HepG2 (cell line): Measurements from ENCODE around the gene FGFR3. TPM values are rescaled to one million over a fixed set of nuclear protein-coding genes. Genes with fewer than 3 reads are reported as not detected.
A peak's percentile ranks its signal among the peaks of the same experiment; 100 is the strongest.

Source experiments
- ATF7-NPFF ChIP-seq: sonication (generic); formaldehyde crosslinking; IDR thresholded peaks from 2 replicates; pipeline ENCODE4 v1.8.1; 2023; ENCODE audit warnings: mild to moderate bottlenecking, low read depth, missing genetic modification reagents, moderate library complexity
- BRD4 ChIP-seq: sonication (generic); formaldehyde crosslinking; IDR thresholded peaks from 2 replicates; pipeline ENCODE4 v1.4.0; 2020; ENCODE audit warnings: missing genetic modification reagents
- HMG20B ChIP-seq: conservative IDR thresholded peaks from 2 replicates; pipeline ENCODE4 v1.6.1; 2016; ENCODE audit warnings: missing genetic modification reagents, missing compliant biosample characterization
- HNRNPH1 ChIP-seq: fragments of 200-400 bp; formaldehyde crosslinking; optimal IDR thresholded peaks from 2 replicates; pipeline ENCODE3; 2017; ENCODE audit warnings: mild to moderate bottlenecking, low read depth, low read length
- MLLT10 ChIP-seq: sonication (generic); formaldehyde crosslinking; IDR thresholded peaks from 2 replicates; pipeline ENCODE4 v1.4.0; 2020; ENCODE audit warnings: missing genetic modification reagents
- MYC ChIP-seq: sonication (generic); formaldehyde crosslinking; IDR thresholded peaks from 2 replicates; pipeline ENCODE4 v1.9.0; 2021; ENCODE audit warnings: missing genetic modification reagents, borderline replicate concordance
- NFE2 ChIP-seq: sonication (generic); formaldehyde crosslinking; IDR thresholded peaks from 2 replicates; pipeline ENCODE4 v1.4.0; 2020; ENCODE audit warnings: missing genetic modification reagents
- POGK ChIP-seq: sonication (generic); formaldehyde crosslinking; conservative IDR thresholded peaks from 2 replicates; pipeline ENCODE4 v1.8.0; 2022; ENCODE audit warnings: mild to moderate bottlenecking, moderate library complexity, missing genetic modification reagents
- RXRA ChIP-seq: sonication (generic); formaldehyde crosslinking; IDR thresholded peaks from 2 replicates; pipeline ENCODE4 v1.5.1; 2020; ENCODE audit warnings: missing genetic modification reagents
- SMARCC2 ChIP-seq: fragments of 450-650 bp; IDR thresholded peaks from 2 replicates; pipeline ENCODE4 v1.6.1; 2017; ENCODE audit warnings: antibody characterized with exemption, mild to moderate bottlenecking
- SMC3 ChIP-seq: IDR thresholded peaks from 2 replicates; pipeline ENCODE4 v1.6.1; 2011; ENCODE audit warnings: low read length, improper control_type of control experiment
- SP1 ChIP-seq, 2 experiments: fragments of 450-650 bp in 1 of 2; sonication (generic) in 1 of 2; formaldehyde crosslinking in 1 of 2; IDR thresholded peaks; 2 replicates each; pipeline versions ENCODE4 v1.4.0 to v1.6.1; 2016 to 2020; ENCODE audit warnings: missing genetic modification reagents in 1 of 2
- ZBTB25 ChIP-seq: IDR thresholded peaks from 2 replicates; pipeline ENCODE4 v1.6.1; 2018; ENCODE audit warnings: missing genetic modification reagents
- ZNF205 ChIP-seq: IDR thresholded peaks from 2 replicates; pipeline ENCODE4 v1.6.1; 2018; ENCODE audit warnings: missing biosample characterization, missing genetic modification reagents
- ZNF280D ChIP-seq: sonication (generic); formaldehyde crosslinking; IDR thresholded peaks from 2 replicates; pipeline ENCODE4 v1.5.1; 2020; ENCODE audit warnings: mild to moderate bottlenecking, missing genetic modification reagents
- ZNF281 ChIP-seq: sonication (generic); formaldehyde crosslinking; IDR thresholded peaks from 2 replicates; pipeline ENCODE4 v1.4.0; 2020; ENCODE audit warnings: missing genetic modification reagents, borderline replicate concordance
- ZNF510 ChIP-seq: sonication (generic); formaldehyde crosslinking; IDR thresholded peaks from 2 replicates; pipeline ENCODE4 v1.4.0; 2020; ENCODE audit warnings: low read depth, mild to moderate bottlenecking, missing genetic modification reagents
- ZNF550 ChIP-seq: sonication (generic); formaldehyde crosslinking; IDR thresholded peaks from 2 replicates; pipeline ENCODE4 v1.4.0; 2020; ENCODE audit warnings: mild to moderate bottlenecking, missing genetic modification reagents, borderline replicate concordance
- ZNF678 ChIP-seq: sonication (generic); formaldehyde crosslinking; IDR thresholded peaks from 2 replicates; pipeline ENCODE4 v1.4.0; 2020; ENCODE audit warnings: mild to moderate bottlenecking, missing genetic modification reagents
- ZNF768 ChIP-seq: sonication (generic); formaldehyde crosslinking; IDR thresholded peaks from 2 replicates; pipeline ENCODE4 v1.4.0; 2020; ENCODE audit warnings: missing genetic modification reagents
- ZNF772 ChIP-seq: sonication (generic); formaldehyde crosslinking; IDR thresholded peaks from 2 replicates; pipeline ENCODE4 v1.5.0; 2020; ENCODE audit warnings: mild to moderate bottlenecking, missing genetic modification reagents
- polyA plus RNA-seq, 8 experiments: library from polyadenylated mRNA; depleted of rRNA in 3 of 8; stranded (reverse) in 7 of 8; unstranded in 1 of 8; fragments of >200 nt; fragmentation: Illumina TruSeq in 4 of 8; extraction: Trizol in 4 of 8; gene quantifications; 2 replicates each; pipeline versions ENCODE4 v1.2.1 to v1.2.3, GENCODE V29; 2011 to 2016; ENCODE audit warnings: low read depth in 4 of 8, missing spikeins in 1 of 8, mixed read lengths in 1 of 8; ENCODE audit not compliant: insufficient read depth in 1 of 8
- total RNA-seq, 5 experiments: library from RNA; depleted of rRNA; stranded (reverse); fragments of >200 nt; fragmentation: Illumina TruSeq; extraction: Trizol; gene quantifications; 2 replicates each; pipeline ENCODE4 v1.2.3, GENCODE V29; 2016; ENCODE audit warnings: low read depth in 1 of 5

FGFR3 gene
- total and polyA plus RNA-seq, 2 of the 13 experiments (the other 11 are each of a cell fraction or from before 2014, with no cell fraction given), result 103 to 109 TPM

- TF ChIP-seq ZNF281 (CRISPR knock-in tag) (0 out of 2 replicates have a peak, but pooled peaks have one; percentile 14), ZNF768 (peak; percentile 77; the same call in 1 of the 2 replicates), ZNF772 (CRISPR knock-in tag) (no peak; the same call in 1 of the 2 replicates), ZBTB25 (CRISPR knock-in tag) (0 out of 2 replicates have a peak, but pooled peaks have one; percentile 55), ZNF510 (CRISPR knock-in tag) (no peak), HMG20B (CRISPR knock-in tag) (no peak), MYC (peak; percentile 88), MLLT10 (CRISPR knock-in tag) (no peak), SMARCC2 (no peak), SP1 (IDR thresholded peaks at IDR 0.05) (no peak), SP1 (CRISPR knock-in tag; IDR thresholded peaks at IDR 0.05) (peak; percentile 72; the same call in 1 of the 2 replicates), ZNF550 (CRISPR knock-in tag) (no peak), SMC3 (peak; percentile 66; the same call in 1 of the 2 replicates), RXRA (no peak; the same call in 1 of the 2 replicates), ZNF280D (CRISPR knock-in tag) (no peak), NFE2 (CRISPR knock-in tag) (no peak), ATF7-NPFF (CRISPR knock-in tag) (no peak), HNRNPH1 (no peak), BRD4 (CRISPR knock-in tag) (peak; percentile 68; the same call in 1 of the 2 replicates), ZNF205 (peak; percentile 98), ZNF678 (no peak), POGK (CRISPR knock-in tag) (no peak)
Observed at GRCh38 chr4:1746265-1746691, 46.8 kb upstream of the FGFR3 start (continued).
